ENCODE measurements around the gene LYL1. TPM values are rescaled to one million over a fixed set of nuclear protein-coding genes. Genes with fewer than 3 reads are reported as not detected.
A peak's percentile ranks its signal among the peaks of the same experiment; 100 is the strongest.

LYL1 gene
- total and polyA plus RNA-seq, 2 of the 13 experiments (the other 11 are each of a cell fraction or from before 2014, with no cell fraction given): 0.75 to 0.92 TPM

- no peak for TF ChIP-seq SRSF9 (IDR thresholded peaks at IDR 0.05; ENCODE audit: borderline replicate concordance, insufficient read depth, low read depth, low read length, poor library complexity, severe bottlenecking)
- peak; percentile 54 for TF ChIP-seq SAP130 (CRISPR knock-in tag; IDR thresholded peaks at IDR 0.05; ENCODE audit: low read depth)
- no peak for TF ChIP-seq PAXIP1 (CRISPR knock-in tag; conservative IDR thresholded peaks at IDR 0.05)
- no peak for TF ChIP-seq MNT (IDR thresholded peaks at IDR 0.05)
- TF ChIP-seq MEIS1 (CRISPR knock-in tag; IDR thresholded peaks at IDR 0.05; ENCODE audit: borderline replicate concordance): 0 out of 2 replicates have a peak, but pooled peaks have one; percentile 30
- TF ChIP-seq ZXDC (CRISPR knock-in tag; IDR thresholded peaks at IDR 0.05): no peak
- no peak for TF ChIP-seq ZNF18 (CRISPR knock-in tag; IDR thresholded peaks at IDR 0.05; ENCODE audit: insufficient replicate concordance)
- TF ChIP-seq ZNF644 (CRISPR knock-in tag; IDR thresholded peaks at IDR 0.05; ENCODE audit: low read depth): no peak
- TF ChIP-seq ZNF432 (CRISPR knock-in tag; IDR thresholded peaks at IDR 0.05; ENCODE audit: borderline replicate concordance): no peak
- TF ChIP-seq HOMEZ (CRISPR knock-in tag; IDR thresholded peaks at IDR 0.05; ENCODE audit: low read depth): no peak
- no peak for TF ChIP-seq NFRKB (IDR thresholded peaks at IDR 0.05)
- no peak for TF ChIP-seq PRDM4 (CRISPR knock-in tag; IDR thresholded peaks at IDR 0.05; ENCODE audit: borderline replicate concordance)
- no peak for TF ChIP-seq MXI1 (IDR thresholded peaks at IDR 0.05; ENCODE audit: borderline replicate concordance, low read depth, low read length)
- no peak for TF ChIP-seq ZEB1 (IDR thresholded peaks at IDR 0.05; ENCODE audit: insufficient replicate concordance, low read depth)
- no peak for TF ChIP-seq POGZ (CRISPR knock-in tag; IDR thresholded peaks at IDR 0.05)
Measured at GRCh38 chr19:13093407-13094105, 9.1 kb downstream of the LYL1 start (continued).
